HepG2 (cell line): Measurements from ENCODE around the gene DCTN2. TPM values are rescaled to one million over a fixed set of nuclear protein-coding genes. Genes with fewer than 3 reads are reported as not detected.
A peak's percentile ranks its signal among the peaks of the same experiment; 100 is the strongest.

Source experiments
- GATAD2A ChIP-seq: IDR thresholded peaks from 2 replicates; pipeline ENCODE4 v1.6.1; 2016
- GTF2F1 ChIP-seq: fragments of 150-350 bp; IDR thresholded peaks from 2 replicates; pipeline ENCODE4 v1.6.1; 2014; ENCODE audit warnings: low read length
- HNRNPH1 ChIP-seq: fragments of 200-400 bp; formaldehyde crosslinking; optimal IDR thresholded peaks from 2 replicates; pipeline ENCODE3; 2017; ENCODE audit warnings: mild to moderate bottlenecking, low read depth, low read length
- HNRNPL ChIP-seq: fragments of 200-400 bp; formaldehyde crosslinking; IDR thresholded peaks from 2 replicates; pipeline ENCODE4 v1.6.1; 2017; ENCODE audit warnings: mild to moderate bottlenecking, low read depth, low read length
- ISL2 ChIP-seq: sonication (generic); formaldehyde crosslinking; IDR thresholded peaks from 2 replicates; pipeline ENCODE4 v1.5.0; 2020; ENCODE audit warnings: missing genetic modification reagents
- NFIB ChIP-seq: sonication (generic); formaldehyde crosslinking; IDR thresholded peaks from 2 replicates; pipeline ENCODE4 v1.9.0; 2021; ENCODE audit warnings: missing genetic modification reagents, mild to moderate bottlenecking, borderline replicate concordance
- RBM39 ChIP-seq: fragments of 200-400 bp; formaldehyde crosslinking; IDR thresholded peaks from one replicate; pipeline ENCODE4 v1.6.1; 2018; ENCODE audit warnings: antibody characterized with exemption, mild to moderate bottlenecking, low read depth, low read length; ENCODE audit not compliant: poor library complexity, severe bottlenecking
- RCOR2 ChIP-seq: IDR thresholded peaks from 2 replicates; pipeline ENCODE4 v1.6.1; 2016; ENCODE audit warnings: missing biosample characterization, missing genetic modification reagents
- SIN3B ChIP-seq: fragments of 150-350 bp; IDR thresholded peaks from 2 replicates; pipeline ENCODE4 v1.6.1; 2014; ENCODE audit warnings: low read length
- SOX13 ChIP-seq, 3 experiments: fragments of 450-650 bp in 1 of 3; sonication (generic) in 1 of 3; formaldehyde crosslinking in 1 of 3; IDR thresholded peaks in 2 of 3; conservative IDR thresholded peaks in 1 of 3; 2 replicates each; pipeline versions ENCODE4 v1.5.0 to v1.6.1; 2016 to 2020; ENCODE audit warnings: antibody characterized with exemption in 1 of 3, mild to moderate bottlenecking in 1 of 3, missing compliant biosample characterization in 1 of 3, missing genetic modification reagents in 1 of 3, moderate library complexity in 1 of 3
- SOX6 ChIP-seq, 2 experiments: fragments of 450-650 bp in 1 of 2; sonication (generic) in 1 of 2; formaldehyde crosslinking in 1 of 2; IDR thresholded peaks; 2 replicates each; pipeline versions ENCODE4 v1.4.0 to v1.6.1; 2017 to 2020; ENCODE audit warnings: antibody characterized with exemption in 1 of 2, mild to moderate bottlenecking in 1 of 2, missing genetic modification reagents in 1 of 2
- TCF7 ChIP-seq: sonication (generic); IDR thresholded peaks from 2 replicates; pipeline ENCODE4 v1.6.1; 2016; ENCODE audit warnings: antibody characterized with exemption, low read depth
- ZFYVE20 ChIP-seq: sonication (generic); formaldehyde crosslinking; IDR thresholded peaks from 2 replicates; pipeline ENCODE4 v1.8.0; 2023; ENCODE audit warnings: low read depth, mild to moderate bottlenecking, moderate library complexity, missing genetic modification reagents, borderline replicate concordance
- ZNF354B ChIP-seq: sonication (generic); formaldehyde crosslinking; IDR thresholded peaks from 2 replicates; pipeline ENCODE4 v1.8.0; 2022; ENCODE audit warnings: mild to moderate bottlenecking, missing genetic modification reagents
- ZNF484 ChIP-seq: sonication (generic); formaldehyde crosslinking; IDR thresholded peaks from 2 replicates; pipeline ENCODE4 v1.5.1; 2020; ENCODE audit warnings: mild to moderate bottlenecking, low read depth, missing genetic modification reagents, borderline replicate concordance
- ZNF563 ChIP-seq: sonication (generic); formaldehyde crosslinking; IDR thresholded peaks from 2 replicates; pipeline ENCODE4 v1.8.0; 2022; ENCODE audit warnings: mild to moderate bottlenecking, moderate library complexity, missing genetic modification reagents
- ZNF644 ChIP-seq: IDR thresholded peaks from 2 replicates; pipeline ENCODE4 v1.6.1; 2016; ENCODE audit warnings: low read depth
- polyA plus RNA-seq, 8 experiments: library from polyadenylated mRNA; depleted of rRNA in 3 of 8; stranded (reverse) in 7 of 8; unstranded in 1 of 8; fragments of >200 nt; fragmentation: Illumina TruSeq in 4 of 8; extraction: Trizol in 4 of 8; gene quantifications; 2 replicates each; pipeline versions ENCODE4 v1.2.1 to v1.2.3, GENCODE V29; 2011 to 2016; ENCODE audit warnings: low read depth in 4 of 8, missing spikeins in 1 of 8, mixed read lengths in 1 of 8; ENCODE audit not compliant: insufficient read depth in 1 of 8
- total RNA-seq, 5 experiments: library from RNA; depleted of rRNA; stranded (reverse); fragments of >200 nt; fragmentation: Illumina TruSeq; extraction: Trizol; gene quantifications; 2 replicates each; pipeline ENCODE4 v1.2.3, GENCODE V29; 2016; ENCODE audit warnings: low read depth in 1 of 5
- TF ChIP-seq, protein P1 (sequence below): sonication (generic); formaldehyde crosslinking; IDR thresholded peaks from 2 replicates; pipeline ENCODE4 v1.5.0; 2020; ENCODE audit warnings: missing genetic modification reagents
- TF ChIP-seq, protein P2 (sequence below): sonication (generic); formaldehyde crosslinking; conservative IDR thresholded peaks from 2 replicates; pipeline ENCODE4 v1.4.0; 2020; ENCODE audit warnings: mild to moderate bottlenecking, missing genetic modification reagents, moderate library complexity
- TF ChIP-seq, protein P3 (sequence below): sonication (generic); formaldehyde crosslinking; IDR thresholded peaks from 2 replicates; pipeline ENCODE4 v1.4.0; 2020; ENCODE audit warnings: missing genetic modification reagents

The DCTN2 gene
- total and polyA plus RNA-seq, 2 of the 13 experiments (the other 11 are each of a cell fraction or from before 2014, with no cell fraction given): 72.0 to 77.4 TPM

DNA sequence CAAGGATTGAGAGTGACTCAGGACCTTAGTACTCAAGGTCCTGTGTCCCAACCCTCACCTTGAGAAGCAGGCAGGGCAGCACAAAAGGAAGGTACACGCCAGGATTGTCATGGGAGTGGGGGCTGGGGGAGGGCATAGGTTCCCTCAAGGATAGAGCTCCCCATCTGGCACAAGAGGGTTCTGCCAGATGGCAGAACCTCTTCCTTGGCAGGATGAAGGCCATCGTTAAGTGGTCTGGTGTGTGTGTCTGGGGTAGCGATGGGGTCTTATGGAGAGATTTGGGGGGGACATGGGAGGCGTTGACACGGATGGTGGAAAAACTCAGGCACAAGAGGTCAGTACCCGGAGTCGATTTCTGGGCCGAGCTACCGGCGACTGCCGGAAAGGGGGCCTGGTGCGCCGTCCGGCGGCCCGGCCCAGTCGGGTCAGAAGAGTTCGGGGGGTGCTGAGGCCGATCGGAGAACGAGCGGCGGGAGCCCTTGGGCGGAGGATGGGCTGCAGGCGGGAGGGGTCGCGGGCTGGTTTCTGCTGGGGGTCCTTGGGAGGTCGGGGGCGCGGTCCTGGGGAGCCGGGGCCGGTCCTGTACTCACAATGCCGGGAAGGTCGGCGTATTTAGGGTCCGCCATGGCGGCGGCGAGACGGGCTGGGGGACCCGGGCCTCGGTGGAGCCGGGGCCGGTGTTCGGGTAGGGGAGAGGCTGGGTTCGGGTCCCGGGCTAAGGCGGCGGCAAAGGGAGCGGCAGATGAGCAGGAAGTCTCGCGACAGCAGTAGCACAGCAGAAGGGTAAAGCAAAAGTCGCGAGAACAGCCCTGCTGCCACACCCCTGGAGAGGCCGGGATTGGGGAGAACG, at the start of gene DCTN2 (continued):
- TF ChIP-seq HNRNPL: no peak
- no peak for TF ChIP-seq GTF2F1
- TF ChIP-seq ZFYVE20 (CRISPR knock-in tag): no peak
- no peak for TF ChIP-seq ZNF563 (CRISPR knock-in tag)
- no peak for TF ChIP-seq SOX13 (IDR thresholded peaks at IDR 0.05)
- no peak for TF ChIP-seq SOX13 (CRISPR knock-in tag; conservative IDR thresholded peaks at IDR 0.05 in 1 of 2, IDR thresholded peaks at IDR 0.05 in 1 of 2)
- TF ChIP-seq, protein P1, sequence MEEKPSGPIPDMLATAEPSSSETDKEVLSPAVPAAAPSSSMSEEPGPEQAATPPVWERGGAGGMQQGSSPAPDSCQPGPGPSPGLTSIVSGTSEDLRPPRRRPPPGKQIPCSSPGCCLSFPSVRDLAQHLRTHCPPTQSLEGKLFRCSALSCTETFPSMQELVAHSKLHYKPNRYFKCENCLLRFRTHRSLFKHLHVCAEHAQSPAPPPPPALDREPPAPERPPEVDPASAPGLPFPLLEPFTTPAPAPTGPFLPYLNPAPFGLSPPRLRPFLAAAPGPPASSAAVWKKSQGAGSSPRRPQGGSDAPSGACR (CRISPR knock-in tag): no peak
- TF ChIP-seq, protein P2, sequence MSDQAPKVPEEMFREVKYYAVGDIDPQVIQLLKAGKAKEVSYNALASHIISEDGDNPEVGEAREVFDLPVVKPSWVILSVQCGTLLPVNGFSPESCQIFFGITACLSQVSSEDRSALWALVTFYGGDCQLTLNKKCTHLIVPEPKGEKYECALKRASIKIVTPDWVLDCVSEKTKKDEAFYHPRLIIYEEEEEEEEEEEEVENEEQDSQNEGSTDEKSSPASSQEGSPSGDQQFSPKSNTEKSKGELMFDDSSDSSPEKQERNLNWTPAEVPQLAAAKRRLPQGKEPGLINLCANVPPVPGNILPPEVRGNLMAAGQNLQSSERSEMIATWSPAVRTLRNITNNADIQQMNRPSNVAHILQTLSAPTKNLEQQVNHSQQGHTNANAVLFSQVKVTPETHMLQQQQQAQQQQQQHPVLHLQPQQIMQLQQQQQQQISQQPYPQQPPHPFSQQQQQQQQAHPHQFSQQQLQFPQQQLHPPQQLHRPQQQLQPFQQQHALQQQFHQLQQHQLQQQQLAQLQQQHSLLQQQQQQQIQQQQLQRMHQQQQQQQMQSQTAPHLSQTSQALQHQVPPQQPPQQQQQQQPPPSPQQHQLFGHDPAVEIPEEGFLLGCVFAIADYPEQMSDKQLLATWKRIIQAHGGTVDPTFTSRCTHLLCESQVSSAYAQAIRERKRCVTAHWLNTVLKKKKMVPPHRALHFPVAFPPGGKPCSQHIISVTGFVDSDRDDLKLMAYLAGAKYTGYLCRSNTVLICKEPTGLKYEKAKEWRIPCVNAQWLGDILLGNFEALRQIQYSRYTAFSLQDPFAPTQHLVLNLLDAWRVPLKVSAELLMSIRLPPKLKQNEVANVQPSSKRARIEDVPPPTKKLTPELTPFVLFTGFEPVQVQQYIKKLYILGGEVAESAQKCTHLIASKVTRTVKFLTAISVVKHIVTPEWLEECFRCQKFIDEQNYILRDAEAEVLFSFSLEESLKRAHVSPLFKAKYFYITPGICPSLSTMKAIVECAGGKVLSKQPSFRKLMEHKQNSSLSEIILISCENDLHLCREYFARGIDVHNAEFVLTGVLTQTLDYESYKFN (CRISPR knock-in tag): peak; percentile 27; the same call in 1 of the 2 replicates
- TF ChIP-seq HNRNPH1: no peak
- TF ChIP-seq SOX6 (IDR thresholded peaks at IDR 0.05): no peak
- peak; percentile 6; the same call in 1 of the 2 replicates for TF ChIP-seq SOX6 (CRISPR knock-in tag; IDR thresholded peaks at IDR 0.05)
- TF ChIP-seq TCF7: no peak
- TF ChIP-seq SIN3B: peak; percentile 25; the same call in 1 of the 2 replicates
- peak; percentile 82 for TF ChIP-seq RBM39
- peak; percentile 25; the same call in 1 of the 2 replicates for TF ChIP-seq RCOR2
- no peak for TF ChIP-seq ZNF644
- TF ChIP-seq ZNF484 (CRISPR knock-in tag): no peak
- TF ChIP-seq, protein P3, sequence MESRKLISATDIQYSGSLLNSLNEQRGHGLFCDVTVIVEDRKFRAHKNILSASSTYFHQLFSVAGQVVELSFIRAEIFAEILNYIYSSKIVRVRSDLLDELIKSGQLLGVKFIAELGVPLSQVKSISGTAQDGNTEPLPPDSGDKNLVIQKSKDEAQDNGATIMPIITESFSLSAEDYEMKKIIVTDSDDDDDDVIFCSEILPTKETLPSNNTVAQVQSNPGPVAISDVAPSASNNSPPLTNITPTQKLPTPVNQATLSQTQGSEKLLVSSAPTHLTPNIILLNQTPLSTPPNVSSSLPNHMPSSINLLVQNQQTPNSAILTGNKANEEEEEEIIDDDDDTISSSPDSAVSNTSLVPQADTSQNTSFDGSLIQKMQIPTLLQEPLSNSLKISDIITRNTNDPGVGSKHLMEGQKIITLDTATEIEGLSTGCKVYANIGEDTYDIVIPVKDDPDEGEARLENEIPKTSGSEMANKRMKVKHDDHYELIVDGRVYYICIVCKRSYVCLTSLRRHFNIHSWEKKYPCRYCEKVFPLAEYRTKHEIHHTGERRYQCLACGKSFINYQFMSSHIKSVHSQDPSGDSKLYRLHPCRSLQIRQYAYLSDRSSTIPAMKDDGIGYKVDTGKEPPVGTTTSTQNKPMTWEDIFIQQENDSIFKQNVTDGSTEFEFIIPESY (CRISPR knock-in tag): no peak
- no peak for TF ChIP-seq ISL2 (CRISPR knock-in tag)
- TF ChIP-seq ZNF354B (CRISPR knock-in tag): no peak
- TF ChIP-seq NFIB (CRISPR knock-in tag): no peak
- TF ChIP-seq GATAD2A: 0 out of 2 replicates have a peak, but pooled peaks have one; percentile 9
